Hematopoietic multipotent progenitor cell treated with erythropoietin and hydrocortisone succinate and interleukin-3 and kit ligand, for 8 days (in vitro differentiated cells): ENCODE measurements around the gene CBFA2T2.

Source experiments
- DNase-seq: peaks from one replicate; pipeline ENCODE4 v3.0.0-alpha.2; 2015

CBFA2T2 gene

DNA sequence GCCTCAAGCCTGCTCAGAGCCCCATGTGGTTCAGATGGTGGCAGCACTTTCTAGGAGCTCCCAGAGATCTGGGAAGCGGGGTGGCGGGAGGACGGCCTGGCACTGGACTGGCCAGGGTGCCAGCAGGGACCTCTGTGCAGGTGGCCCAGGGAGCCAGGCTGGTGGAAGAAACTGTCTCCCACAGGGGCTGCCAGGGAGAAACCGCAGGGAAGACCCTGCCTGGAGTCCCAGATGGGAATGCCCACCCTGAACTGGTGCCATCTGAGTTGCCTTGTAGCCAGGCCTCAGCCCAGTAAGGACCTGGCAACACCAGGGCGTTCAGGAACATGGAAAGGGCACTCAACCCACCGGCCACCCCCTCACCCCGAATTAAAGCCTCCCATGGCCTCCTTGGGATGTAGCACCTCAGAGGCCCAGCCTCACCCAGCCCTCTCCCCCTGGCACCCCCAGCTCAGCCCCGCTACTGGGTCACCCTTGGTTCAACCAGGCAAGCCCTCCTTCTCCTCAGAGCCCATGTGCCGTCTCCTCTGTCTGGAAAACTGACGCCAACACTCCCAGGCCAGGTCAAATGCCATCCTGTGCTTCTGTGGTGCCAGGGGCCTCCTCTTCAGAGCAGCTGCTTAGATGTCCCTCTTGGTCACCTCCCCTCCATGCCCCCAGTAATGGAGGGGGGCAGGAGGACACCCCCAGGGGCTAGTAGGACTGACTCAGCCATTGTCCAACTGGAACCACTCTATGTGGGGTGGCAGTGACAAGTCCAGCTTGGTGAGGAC is 166.3 kb downstream of the CBFA2T2 start:
- no peak for DNase-seq

DNA sequence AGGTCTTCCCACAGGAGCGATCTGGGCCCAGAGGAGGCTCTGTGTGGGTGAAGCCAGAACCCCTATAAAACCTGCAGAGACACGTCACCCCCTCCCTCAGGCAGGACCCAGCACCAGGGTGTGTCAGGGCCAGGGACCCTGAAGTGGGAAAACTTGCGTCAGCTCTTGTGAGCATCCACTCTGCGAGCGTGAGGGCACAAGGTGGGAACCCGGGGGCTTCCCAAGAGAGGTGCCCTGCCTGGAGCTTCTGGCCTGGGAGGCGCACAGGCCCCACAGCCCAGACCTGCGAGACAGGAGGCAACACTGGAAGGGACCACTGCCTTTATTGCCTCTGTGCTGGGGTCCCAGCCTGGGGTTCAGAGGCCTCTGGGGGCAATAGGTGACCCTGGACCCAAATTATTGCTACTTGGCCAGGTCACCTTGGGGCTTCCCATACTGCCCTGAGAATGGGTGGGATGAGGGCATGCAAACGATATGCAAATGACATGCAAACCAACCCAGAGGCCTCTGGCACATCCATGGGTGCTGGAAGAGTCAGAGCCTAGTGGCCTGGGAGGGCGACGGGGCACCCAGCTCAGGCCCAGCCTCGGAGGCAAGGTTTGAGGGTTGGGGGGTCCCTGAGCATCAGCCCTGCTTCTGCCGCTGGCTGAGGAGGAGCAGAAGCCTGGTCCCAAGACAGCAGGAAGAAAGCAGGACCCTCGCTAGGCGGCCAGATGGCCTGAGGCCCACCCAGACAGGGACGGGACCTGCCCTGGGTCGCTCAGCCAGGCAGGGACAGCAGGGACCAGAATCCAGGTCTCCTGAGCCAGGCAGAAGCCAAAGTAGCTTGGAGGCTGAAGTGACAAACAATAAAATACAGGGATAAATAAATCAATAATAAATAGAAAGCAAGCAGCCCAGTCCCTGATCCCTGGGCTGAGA is 167.1 kb downstream of the CBFA2T2 start:
- no peak for DNase-seq

DNA sequence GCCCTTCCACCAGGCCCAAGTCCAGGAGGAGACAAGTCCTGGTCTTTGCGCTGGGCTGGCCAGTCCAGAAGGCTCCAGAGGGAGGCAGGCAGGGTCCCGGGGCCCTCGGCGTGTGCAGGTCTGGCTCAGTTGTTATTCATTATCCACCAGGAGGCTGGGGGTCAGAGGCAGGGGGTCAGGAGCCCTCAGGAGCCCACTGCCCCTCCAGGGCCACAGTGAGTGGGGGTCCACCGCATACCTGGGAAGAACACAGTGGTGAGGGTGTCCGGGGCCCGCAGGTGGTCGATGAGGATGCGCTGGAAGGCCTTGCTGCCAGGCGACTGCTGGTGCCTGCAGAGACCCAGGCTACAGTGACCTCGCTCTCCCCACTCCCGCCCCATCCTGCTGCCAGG is 167.8 kb downstream of the CBFA2T2 start:
- DNase-seq, result no peak

DNA sequence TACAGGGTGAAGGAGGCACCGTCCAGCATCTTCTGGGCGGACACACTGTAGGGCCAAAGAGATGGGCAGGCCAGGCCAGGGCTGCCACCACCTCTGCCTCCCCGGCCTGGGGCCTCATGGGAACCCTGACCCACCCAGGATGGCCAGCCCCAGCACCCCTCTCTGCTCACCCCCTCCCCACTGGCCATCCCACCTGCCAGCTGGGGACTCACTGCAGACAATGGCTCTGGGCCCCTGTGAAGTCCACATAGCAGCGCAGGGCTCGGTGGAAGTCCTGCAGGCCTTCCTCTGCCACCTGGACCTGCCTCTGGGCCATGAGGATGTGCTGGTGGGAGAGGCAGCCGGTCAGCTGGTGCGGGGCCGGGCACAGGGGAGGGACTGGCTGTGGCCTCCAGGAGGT is 168.6 kb downstream of the CBFA2T2 start:
- DNase-seq, result no peak

DNA sequence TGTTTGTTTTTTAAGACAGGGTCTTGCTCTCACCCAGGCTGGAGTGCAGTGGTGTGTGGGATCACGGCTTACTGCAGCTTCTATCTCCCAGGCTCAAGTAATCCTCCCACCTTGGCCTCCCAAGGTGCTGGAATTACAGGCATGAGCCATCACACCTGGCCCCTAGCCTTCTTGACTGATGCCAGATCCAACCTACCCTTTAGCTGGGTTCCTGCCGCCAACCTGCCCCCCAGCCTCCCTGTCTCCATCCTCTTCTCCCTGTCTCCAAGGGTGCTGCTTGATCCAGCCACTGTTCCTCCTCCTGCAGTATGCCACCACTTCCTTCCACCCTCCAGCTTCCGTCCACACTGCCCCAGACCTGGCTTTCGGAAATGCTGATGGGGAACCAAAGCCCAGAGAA is 169.0 kb downstream of the CBFA2T2 start:
- no peak for DNase-seq

DNA sequence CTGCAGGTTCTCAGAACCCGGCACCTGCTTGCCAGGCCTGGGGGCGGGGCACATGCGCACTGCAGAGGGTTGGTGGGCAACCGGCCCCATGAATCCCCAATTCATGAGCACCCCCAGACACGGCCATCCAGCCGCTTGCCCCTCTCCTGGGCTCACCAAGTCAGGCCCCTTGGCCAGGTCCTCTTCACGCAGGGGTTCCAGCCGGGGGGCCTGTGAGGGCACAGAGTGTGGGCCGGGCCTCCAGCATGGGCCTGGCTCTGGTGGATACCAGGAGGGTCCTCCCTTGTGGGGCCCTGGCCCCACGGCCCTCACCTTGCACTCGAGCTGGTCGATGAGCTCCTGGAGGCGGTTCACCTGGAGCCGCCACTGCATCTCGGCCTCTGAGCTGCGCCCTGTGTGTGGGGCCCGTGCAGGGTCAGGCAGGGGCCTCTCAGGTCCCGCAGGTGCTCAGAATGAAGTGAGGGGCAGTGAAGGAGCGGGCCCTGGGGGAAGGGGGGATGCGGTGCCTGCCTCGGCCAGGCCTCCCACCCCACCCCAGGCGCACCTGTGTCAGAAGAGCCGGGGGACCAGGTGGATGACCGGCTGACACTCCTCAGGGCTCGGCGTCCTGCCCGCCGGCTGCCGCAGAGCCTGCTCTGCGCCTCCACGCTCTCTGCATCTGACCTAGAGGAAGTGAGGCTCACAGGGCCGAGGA is 169.6 kb downstream of the CBFA2T2 start:
- no peak for DNase-seq

DNA sequence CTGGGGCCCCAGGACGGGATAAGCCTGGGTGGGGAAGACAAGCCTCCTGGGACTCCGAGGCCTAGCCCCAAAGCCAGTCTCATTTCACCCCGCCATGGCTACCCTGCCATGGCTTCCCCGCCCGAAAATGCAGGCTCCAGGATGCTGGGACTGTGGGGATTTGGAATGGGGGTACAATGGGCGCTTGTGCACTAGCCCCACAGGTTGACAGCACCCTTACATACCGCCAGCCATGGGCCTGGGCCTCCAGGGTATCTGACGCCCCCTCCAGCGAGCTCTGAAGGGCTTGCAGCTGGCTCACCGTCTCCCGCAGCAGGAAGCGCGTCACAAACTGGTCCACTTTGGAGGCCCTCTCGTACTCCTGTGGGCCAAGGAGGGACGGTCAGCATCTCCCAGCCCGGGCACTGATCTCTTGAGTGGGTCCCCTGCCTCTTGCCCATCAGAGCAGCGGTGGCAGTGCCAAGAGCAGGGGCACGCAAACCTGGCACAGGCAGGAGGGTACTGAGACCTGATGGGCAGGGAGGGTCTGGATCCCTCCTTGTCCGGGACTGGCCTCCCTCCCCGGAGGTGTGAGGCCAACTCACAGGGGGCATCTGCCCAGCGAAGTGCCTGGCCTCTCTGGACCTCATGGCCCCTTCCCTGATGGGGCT is 170.3 kb downstream of the CBFA2T2 start:
- no peak for DNase-seq

DNA sequence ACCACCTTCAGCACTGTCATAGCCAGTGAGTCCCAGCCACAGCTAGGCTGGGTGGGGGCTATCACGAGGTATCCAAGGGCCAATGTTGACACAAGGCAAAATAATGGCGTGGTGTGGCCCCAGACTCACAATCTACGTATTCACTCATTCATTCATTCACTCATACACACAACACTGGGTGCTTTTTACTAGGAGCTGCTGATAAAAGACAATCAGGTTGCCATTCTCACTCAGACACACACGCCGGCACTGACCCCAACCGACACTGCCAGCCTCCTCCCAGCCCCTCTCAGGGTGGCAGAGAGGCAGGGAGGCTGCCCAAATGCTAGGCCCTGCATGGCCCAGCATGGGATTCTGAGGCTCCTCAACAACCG is 170.8 kb downstream of the CBFA2T2 start:
- DNase-seq, result no peak

DNA sequence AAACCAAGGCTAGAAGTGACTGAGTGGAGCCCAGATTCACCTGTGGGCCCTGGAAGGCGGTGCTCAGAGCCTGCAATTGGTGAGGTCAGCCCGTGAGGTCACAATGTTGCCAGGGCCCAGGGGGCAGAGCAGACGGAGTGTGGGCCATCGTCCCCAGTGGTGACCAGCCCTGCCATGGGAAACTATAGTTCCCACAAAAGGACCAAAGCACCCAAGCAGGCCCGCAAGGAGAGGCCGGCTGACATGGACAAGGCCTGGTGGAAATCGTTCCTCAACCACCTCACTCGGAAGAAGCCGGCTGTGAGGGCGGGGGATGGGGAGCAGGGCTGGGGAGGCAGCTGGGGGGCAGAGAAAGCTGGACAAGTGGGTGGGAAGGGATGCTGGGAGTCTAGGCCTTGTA is 172.3 kb downstream of the CBFA2T2 start, which contains the start of gene C20orf144:
TSS of gene C20orf144 (plus strand) at position 156 of the 400 bp plus-strand sequence. CDS start at position 175, 19 bp downstream.
- no peak for DNase-seq

DNA sequence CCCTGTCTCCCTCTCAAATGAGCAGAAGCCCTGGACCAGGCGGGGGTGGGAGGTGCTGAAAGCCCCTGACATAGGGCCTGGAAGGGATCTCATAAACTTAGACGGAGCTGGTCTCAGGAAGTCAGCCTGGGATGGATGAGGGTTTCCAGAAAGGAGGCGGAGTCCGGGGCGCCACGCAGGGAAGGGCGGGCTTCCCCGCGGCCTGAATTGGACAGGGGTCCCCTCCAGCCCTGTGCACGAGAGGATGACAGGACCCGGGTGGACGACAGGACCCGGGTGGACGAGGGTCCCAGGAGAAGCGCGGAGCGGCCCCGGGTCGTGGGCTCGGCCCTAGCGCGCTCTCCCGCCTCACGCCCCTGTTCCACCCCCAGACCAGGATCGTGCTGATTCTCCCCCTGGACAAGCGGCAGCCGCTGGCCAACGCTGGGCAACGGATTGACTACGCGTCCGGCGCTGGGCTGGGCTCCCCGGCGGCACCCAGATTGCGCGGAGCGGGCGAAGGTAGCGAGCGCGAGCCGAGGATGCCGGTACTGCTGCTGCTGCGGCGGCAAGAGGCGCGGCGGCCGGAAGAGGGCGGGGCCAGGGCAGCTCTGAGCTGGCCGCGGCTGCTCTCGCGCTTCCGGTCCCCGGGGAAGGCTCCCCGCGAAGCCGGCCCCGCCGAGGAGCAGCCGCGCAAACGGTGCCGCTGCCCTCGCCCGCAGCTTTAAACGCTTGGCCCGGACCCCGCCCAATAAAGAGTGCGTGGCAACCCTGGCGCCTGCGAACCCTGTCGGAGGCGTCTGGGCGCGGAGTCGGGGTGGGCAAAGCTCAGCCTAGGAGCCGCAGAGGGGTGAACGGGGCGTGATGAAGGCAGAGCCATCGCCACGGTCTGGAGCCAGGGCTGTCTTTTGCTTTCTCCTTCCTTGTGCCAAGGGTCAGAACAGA is 173.5 kb downstream of the CBFA2T2 start:
- peak; percentile 77 for DNase-seq

DNA sequence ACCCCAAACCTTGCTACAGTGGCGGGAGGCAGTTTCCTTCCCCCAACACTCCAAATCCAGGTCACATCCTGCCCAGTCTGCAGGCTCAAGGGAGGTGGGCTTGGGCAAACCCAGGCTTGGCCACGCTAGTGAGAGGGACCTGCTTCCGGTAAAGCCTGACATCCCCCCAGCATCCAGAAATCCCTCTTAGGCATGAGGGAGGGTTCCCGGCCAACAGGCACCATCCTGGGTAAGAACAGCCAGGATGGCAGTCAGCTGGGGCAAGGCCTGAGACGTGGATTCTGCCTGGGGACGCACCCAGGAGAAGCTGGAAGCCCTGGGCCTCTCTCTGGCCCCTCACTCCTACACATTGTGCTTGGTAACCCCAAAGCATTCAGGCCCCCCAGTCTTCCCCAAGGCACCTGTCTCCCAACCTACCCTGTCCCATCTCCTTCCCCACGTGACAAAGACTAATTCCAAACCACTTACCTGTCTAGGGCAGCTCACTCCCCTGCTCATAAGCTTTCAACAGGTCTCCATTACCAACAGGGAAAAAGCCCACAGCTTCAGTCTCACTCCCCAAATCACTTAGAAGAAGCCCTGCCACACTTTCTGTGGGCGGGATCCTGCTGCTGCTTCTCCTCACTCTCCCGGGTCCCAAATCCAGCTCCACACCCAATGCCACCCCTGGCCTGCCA is 174.3 kb downstream of the CBFA2T2 start:
- no peak for DNase-seq

DNA sequence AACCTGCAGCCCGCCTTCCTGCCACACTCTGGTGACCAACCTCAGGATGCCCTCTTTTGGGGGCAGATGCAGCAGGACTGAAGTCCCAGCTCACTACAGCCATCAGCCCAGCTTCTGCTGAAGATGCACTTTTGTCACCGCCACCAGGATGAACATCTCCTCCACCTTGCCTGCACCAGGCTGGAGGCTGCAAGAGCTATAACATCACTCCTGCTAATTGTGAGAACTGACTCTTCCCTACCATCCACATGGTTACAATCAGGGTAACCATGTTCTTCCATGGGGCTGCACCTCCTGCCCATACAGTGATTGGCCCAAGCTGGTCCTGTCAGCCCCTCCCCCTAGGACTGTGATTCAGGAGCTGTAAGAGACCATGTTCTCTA is 174.9 kb downstream of the CBFA2T2 start:
- DNase-seq, result no peak

DNA sequence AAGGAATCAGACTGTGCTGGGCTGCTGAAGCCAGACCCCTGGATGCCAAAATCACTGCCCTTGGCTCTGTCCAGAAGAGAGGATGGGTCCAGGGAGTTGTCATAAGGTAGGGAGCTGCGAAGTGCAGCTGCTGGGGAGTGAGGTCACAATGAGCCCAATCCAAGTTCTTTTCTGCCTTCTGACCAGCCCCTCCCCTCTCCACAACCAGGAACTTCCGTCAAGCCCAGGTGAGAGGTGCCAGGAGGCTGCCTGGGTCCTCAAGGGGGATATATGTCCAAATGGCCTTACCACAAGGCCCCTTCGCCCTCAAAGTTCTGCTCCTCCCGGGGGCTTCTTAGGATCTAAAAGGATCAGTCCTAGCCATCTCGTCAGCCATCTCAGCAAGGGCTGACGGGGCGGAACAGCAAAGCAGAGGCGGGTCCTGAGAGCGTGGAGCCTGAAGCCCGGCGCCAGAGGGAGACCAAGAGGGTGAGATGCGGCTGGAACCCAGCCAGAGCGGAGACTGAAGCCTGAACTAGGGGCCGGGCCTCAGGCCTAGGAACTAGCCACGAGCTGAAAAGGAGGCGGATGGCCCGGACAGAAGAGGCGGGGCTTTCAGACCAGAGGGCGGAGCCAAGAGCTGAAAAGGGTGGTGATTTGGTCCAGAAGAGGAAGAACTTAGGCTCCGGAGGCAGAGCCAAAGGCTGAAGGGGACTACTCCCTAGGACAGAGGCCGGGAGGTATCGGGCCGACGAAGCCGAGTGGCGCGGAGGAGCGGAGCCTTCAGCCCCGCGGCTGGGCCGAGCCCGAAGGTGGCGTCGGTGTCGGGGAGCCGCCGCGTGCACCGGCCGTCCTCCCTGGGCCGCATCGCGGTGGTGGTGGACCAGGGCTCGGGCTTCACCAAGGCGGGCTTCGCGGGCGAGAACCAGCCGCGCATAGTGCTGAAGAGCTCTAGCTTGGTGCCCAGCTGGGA is 176.7 kb downstream of the CBFA2T2 start, which contains the start of gene ACTL10:
TSS of gene ACTL10 (plus strand) at position 651 of the 952 bp plus-strand sequence. CDS start 555 bp downstream, outside the sequence.
- peak; percentile 98 for DNase-seq

DNA sequence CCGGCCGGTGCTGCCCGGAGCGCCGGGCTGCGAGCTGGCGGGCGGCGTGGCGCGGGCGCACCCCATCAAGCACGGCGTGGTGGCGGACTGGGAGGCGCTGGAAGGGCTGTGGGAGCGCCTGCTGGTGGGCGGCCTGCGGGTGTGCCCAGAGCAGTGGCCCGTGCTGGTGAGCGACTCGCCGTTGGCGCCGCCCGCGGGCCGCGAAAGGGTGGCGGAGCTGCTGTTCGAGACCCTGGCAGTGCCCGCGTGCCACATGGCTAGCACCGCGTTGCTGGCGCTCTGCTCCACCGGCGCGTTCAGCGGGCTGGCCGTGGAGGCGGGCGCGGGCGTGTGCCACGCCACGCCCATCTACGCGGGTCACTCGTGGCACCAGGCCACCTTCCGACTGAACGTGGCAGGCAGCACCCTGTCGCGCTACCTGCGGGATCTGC is 177.4 kb downstream of the CBFA2T2 start:
- DNase-seq, result peak; percentile 36

DNA sequence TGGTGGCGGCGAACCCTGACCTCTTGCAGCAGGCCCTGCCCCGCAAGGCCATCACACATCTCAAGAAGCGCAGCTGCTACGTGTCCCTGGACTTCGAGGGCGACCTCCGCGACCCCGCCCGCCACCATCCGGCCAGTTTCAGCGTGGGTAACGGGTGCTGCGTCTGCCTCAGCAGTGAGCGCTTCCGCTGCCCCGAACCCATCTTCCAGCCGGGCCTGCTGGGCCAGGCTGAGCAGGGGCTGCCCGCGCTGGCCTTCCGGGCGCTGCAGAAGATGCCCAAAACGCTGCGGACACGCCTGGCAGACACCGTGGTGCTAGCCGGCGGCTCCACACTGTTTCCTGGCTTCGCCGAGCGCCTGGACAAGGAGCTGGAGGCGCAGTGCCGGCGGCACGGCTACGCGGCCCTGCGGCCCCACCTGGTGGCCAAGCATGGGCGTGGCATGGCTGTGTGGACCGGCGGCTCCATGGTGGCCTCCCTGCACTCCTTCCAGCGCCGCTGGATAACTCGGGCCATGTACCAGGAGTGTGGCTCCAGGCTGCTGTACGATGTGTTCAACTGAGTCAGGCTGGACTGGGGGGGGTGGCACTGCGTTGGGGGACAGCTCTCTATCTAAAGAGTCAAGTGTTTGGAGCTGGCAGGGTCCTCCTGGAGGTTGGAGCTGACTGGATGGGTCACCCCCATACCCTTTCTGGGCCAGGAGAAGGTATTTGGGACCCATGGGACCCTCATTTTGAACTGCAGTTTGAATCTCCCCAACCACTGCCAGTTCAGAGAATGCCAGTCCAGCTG is 178.0 kb downstream of the CBFA2T2 start:
- DNase-seq, result peak; percentile 79

DNA sequence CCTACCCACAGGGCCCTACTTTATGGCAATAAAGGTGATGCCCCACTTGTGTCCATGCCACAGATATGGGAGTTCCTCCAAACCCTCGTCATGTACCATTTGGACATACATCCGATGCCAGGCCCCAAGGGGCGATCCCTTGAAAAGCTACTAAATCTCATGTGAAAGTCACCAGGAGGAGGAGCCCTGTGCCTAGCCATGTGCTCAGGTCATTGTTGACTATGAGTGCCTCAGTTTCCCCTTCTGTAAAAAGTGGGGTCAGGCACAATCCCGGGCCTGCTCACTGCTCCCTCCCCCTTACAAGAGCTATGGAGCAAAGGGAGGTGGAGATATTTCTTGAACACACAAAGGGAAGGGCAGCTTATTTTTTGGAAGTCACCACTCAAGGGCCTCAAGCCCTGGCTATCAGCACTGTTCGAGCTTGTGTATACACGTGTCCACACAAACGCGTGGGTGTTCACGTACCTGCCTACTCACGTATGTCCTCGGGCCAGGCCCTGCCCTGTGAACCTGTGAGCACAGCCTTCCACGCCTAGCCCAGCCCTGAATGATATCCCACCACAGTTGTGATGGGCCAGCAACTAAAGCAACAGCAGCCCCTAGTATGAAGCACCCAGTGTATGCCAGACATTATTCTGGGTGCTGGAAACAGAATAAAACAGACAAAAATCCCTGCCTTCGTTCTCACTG is 178.7 kb downstream of the CBFA2T2 start:
- no peak for DNase-seq

DNA sequence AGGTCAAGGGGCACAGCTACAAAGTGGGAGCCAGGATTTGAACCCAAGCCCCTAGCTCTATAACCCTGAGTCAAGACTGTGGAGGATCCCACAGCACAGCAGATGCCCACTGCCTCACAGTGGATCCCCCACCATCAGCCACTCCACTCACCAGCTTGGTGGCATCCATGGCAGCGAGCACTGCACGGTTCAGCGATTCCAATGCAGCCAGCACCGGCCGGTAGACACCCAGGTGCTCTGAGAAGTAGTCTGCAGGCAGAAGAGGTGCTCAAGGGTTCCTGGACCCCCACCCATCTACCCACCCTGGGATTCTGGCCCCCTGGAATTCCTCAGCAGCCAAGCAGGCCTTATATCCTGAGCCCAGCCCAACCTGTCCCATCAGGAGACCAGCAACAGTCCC is 179.3 kb downstream of the CBFA2T2 start:
- no peak for DNase-seq
